GM18502 (cell line): Measurements from ENCODE around the gene PQBP1.

Source experiments
- ATAC-seq: cut with Tn5 transposase; IDR thresholded peaks from one replicate; pipeline ENCODE4 v1.9.1; 2021; ENCODE audit warnings: mild to moderate bottlenecking; ENCODE audit not compliant: unreplicated experiment, poor library complexity

PQBP1 gene

GRCh38 chrX:48899078-48899410 is 1.3 kb downstream of the PQBP1 start:
- ATAC-seq, result no peak

DNA sequence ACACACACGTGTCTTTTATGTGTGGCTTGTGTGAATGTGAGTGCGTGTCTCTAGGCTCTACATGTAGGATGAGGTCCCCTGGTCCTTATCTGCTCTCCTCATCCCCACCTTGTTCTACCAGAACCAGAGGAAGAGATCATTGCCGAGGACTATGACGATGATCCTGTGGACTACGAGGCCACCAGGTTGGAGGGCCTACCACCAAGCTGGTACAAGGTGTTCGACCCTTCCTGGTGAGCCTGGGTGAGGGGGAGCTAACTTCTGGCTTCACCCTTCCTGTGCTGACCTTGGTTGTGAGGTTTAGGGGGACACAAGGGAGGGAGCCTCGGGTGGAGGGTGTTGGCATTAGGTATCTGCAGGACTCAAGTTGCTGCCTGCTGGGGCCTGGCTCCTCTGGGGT is 3.3 kb downstream of the PQBP1 start:
- ATAC-seq, result no peak

GRCh38 chrX:48902135-48902534 is 4.4 kb downstream of the PQBP1 start:
- ATAC-seq, result no peak

DNA sequence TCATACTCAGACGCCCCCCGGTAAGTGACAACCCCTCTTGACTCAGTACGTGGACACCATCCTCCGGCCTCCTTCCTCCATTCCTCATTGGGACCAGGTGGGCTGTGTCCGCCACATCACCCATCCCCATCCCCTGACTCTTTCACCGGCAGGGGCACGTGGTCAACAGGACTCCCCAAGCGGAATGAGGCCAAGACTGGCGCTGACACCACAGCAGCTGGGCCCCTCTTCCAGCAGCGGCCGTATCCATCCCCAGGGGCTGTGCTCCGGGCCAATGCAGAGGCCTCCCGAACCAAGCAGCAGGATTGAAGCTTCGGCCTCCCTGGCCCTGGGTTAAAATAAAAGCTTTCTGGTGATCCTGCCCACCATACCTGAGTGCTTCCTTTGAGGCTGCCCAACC is 5.0 kb downstream of the PQBP1 start:
- no peak for ATAC-seq

- ATAC-seq, result no peak
These were observed 5.6 kb downstream of the PQBP1 start for GRCh38 chrX:48903290-48903689.

GRCh38 chrX:48904180-48904579 is 6.5 kb downstream of the PQBP1 start:
- ATAC-seq, result no peak

- ATAC-seq, result no peak
These were observed 6.9 kb downstream of the PQBP1 start for GRCh38 chrX:48904626-48905025.

DNA sequence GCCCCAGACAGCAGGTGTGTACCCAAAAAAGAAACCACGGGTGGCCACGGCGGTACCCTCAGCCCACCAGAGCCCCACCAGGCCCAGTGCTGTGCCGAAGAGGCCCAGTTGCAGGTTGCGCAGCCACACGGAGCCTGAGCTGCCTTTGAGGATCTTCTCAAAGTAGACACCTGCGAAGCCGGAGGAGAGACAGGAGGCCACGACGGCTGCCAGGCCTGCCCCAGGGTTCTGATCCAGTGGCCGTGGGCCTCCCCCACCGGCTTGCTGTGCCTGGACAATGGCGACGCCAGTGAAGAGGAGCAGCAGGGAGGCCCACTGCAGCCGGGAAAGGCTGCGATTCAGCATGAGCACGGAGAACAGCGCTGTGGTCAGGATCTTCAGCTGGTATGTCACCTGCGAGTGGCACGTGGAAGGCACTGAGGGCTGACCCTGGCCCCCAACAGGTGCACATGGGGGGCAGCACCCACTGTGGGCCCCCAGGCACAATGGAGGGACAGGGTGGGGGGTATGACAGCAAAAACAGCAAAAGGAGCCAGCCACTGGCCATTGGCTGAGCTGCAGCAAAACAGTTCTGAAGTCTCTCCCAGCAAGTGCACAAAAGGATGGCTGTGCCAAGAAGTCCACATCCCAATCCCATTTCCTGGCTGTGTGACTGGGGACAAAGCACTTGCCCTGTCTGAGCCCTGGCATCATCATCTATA is 7.5 kb downstream of the PQBP1 start:
- ATAC-seq, result no peak

DNA sequence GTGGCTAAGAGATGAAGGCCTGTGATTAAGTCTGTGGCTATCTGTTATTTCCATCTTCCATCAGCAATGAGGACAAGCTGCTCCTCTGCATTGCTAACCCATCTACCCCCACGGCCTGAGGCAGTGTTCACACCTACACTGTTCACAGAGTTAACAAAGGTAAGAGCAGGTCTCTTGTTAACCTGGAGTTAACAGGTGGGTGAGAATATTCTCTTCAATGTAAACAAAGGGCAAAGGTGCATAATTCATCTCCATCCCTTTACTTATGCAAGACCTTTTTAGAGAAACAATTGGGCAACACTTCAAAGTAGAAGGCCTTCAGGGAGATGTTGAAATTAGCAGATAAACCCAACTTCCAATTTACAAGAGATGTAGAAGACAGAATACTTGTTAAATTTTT is 10.9 kb downstream of the PQBP1 start:
- ATAC-seq, result no peak

- no peak for ATAC-seq
These were observed 12.1 kb downstream of the PQBP1 start for GRCh38 chrX:48909703-48910294.

DNA sequence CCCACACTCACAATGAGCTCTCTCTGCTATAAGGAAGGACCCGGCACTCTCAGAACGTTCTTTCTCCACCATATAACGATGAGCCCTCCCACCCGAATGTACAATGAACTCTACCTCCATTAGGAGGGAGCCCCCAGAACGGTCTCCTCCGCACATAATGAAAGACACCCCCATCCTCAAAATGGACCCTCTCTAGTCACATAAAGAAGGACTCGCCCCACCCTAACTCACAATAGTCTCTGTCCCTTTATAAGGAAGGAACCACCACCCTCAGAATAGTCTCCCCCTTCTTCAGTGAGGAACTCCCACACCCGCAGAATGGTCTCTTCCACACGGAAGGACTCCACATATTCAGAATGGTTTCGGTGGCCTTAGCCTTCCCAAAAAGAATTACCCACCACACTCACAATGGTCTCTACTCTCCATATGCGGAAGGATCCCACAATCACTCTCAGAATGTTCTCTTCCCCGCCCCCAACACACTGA is 13.2 kb downstream of the PQBP1 start:
- ATAC-seq, result no peak

DNA sequence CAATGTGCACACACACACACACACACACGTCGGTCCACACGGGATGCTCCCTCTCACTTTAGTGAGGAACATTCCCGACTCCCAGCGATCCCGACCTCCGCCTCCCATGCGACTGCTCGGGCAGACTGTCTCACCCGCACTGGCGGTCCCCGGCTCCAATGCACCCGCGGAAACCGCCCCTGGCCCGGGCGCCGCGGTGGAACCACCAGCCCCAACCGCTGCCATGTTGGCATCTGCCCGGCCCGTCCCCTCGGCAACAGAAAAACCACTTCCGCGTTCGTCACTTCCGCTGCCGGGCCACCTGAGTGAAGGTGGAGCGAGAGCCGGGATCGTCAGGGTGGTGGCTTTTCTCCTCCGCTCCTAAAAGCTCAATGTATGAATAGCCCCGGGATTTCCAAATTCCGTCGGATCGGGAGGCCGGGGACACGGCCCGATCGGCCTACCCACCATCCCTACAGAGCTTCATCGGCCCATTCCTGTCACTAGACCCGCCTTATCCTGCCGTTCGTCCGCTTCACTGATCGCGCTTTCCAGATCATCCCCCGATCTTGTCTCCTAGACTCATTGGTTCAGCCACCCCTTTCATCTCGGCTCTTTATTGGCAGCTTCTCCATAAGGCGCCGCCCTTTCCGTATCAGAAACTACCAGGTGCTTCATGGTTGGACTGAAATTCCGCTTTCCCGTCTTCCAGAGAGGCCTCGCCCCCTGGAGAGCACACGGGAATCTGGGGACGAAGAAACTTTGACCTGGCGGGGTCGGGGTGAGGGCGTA is 13.9 kb downstream of the PQBP1 start, which contains the start of gene SLC35A2:
Gene SLC35A2 (minus strand): TSS at position 235 of the 771 bp plus-strand sequence. CDS start 10 bp downstream, at position 225.
- peak; percentile 62 for ATAC-seq

GRCh38 chrX:48913605-48914366 is 16.1 kb downstream of the PQBP1 start:
- no peak for ATAC-seq

GRCh38 chrX:48914593-48915493 is 17.1 kb downstream of the PQBP1 start:
- ATAC-seq, result no peak

GRCh38 chrX:48917139-48918001 is 19.6 kb downstream of the PQBP1 start:
- ATAC-seq, result peak; percentile 46

GRCh38 chrX:48918301-48918642 is 20.5 kb downstream of the PQBP1 start:
- no peak for ATAC-seq

GRCh38 chrX:48918643-48919340 is 21.1 kb downstream of the PQBP1 start, which contains the start of gene PIM2:
PIM2 (minus strand) TSS chrX:48919024; CDS start chrX:48918834, 190 bp downstream.
- peak; percentile 70 for ATAC-seq

- ATAC-seq, result peak; percentile 17
These were observed 21.7 kb downstream of the PQBP1 start for GRCh38 chrX:48919360-48919841.
